ENCODE results near the gene MYO15A. TPM values are rescaled to one million over a fixed set of nuclear protein-coding genes. Genes with fewer than 3 reads are reported as not detected.

MYO15A gene
- polyA plus RNA-seq, 1 donor = 3.9 TPM

GRCh38 chr17:18132711-18133110 lies 24.2 kb downstream of the MYO15A start:
- DNase-seq = no peak

GRCh38 chr17:18136357-18136756 lies 27.8 kb downstream of the MYO15A start:
- DNase-seq = no peak

DNA sequence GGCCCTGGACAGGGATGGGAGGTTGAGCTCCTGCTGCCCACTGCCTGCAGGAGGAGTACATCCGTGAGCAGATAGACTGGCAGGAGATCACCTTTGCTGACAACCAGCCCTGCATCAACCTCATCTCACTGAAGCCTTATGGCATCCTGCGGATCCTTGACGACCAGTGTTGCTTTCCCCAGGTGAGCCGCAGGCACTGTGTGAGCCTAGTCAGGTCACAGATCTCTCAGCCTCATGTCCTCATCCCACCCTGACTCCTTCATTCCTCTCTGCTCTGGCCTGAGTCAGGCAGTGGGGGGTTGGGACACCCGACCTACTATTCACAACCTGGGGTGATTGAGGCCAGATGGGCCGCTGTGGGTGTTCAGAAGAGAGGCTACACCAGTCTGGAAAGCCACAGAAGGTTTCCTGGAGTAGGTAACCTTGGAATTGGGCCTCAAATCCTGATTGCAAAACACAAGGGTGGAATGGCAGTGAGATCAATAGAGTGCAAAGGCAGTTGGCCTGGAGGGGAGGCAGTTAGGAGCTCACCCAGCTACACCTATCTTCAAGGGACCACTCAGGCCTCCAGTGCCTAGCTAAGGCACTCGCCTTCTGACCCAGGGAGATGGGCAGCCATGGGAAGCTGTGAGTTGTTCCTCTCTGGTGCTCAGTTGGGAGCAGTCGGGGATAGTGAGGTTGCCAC lies 29.7 kb downstream of the MYO15A start:
- DNase-seq = no peak

DNA sequence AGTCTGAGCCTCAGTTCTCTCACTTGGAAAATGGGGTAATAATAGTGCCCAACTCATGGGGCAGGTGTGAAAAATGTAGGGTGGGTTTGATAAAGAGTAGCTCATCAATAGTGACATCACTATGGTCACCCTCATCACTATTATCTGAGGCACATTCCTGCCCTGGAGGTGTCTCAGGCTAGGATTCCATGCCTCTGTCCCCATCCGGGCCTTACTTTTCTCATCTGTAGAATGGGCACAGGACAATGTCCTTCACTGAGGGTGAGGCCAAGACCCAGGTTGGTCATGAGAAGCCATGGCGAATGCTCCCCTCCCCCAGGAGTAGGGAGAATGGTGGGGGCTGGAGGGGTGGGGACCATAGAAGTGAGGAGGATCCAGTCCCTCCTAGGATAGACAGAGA lies 30.5 kb downstream of the MYO15A start:
- no peak for DNase-seq

- DNase-seq = no peak
Observed at GRCh38 chr17:18139498-18139897, 30.9 kb downstream of the MYO15A start.

DNA sequence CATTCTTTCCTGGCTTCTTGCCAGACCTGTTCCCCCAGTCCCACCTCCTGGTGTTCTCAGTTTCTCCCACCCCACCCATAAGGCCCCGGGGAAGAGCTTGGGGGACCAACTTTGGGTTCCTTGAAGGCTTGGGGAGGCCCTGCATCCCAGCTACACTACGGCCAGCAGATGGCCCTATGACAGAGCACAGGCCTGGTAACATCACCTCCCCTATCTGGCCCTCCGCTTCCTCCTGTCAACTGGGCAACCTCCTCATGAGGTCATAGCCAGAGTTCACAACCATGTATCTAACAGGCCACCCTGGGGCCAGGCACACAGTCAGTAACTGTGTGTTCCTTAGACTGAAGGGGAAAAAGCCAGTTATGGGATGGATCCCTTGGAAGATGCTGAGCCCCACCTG lies 31.4 kb downstream of the MYO15A start:
- DNase-seq = no peak

DNA sequence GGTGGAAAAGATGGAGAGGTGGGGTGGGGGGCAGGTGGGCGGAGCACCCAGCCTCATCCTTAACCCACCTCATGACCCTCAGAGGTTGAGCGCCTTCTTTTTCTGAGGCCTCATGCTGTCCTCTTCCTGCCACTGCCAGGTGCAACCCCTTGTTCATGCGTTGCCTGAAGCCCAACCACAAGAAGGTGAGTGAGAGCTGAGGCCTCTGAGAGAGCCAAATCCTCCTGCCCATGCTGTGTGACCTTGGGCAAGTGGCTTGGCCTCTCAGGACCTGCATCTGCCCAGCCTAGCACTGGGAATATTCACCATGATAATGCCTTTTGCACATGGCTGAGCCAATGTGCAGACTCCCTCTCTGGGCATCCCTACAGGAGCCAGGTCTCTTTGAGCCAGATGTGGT lies 32.1 kb downstream of the MYO15A start:
- no peak for DNase-seq

DNA sequence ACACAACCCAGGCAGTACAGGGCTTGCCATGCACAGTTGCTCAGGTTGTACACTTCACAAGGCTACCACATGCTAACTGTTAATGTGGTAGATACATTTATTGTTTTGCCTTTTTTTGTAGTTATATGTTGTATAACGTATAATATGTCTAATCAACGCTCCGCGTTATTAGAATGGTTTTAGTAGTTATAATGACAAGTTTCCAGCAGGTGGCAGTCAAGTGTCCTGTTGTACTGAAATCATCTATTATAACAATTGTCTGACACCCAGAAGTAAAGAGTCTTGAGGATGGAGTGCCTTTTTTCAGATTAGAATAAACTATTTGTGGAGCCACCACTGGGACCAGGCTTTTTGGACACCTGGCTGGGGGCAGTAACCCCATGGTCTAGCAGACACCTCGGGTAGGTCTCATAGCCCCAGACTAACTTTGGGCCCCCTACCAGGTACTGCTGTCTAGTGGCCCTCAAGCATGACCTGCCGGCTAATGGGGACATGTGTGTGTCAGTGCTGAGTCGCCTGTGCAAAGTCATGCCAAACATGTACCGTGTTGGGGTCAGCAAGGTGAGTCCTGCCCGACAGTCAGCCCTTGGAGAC lies 32.8 kb downstream of the MYO15A start:
- DNase-seq = peak; percentile 50

- no peak for DNase-seq
Observed at GRCh38 chr17:18142417-18142816, 33.9 kb downstream of the MYO15A start.

DNA sequence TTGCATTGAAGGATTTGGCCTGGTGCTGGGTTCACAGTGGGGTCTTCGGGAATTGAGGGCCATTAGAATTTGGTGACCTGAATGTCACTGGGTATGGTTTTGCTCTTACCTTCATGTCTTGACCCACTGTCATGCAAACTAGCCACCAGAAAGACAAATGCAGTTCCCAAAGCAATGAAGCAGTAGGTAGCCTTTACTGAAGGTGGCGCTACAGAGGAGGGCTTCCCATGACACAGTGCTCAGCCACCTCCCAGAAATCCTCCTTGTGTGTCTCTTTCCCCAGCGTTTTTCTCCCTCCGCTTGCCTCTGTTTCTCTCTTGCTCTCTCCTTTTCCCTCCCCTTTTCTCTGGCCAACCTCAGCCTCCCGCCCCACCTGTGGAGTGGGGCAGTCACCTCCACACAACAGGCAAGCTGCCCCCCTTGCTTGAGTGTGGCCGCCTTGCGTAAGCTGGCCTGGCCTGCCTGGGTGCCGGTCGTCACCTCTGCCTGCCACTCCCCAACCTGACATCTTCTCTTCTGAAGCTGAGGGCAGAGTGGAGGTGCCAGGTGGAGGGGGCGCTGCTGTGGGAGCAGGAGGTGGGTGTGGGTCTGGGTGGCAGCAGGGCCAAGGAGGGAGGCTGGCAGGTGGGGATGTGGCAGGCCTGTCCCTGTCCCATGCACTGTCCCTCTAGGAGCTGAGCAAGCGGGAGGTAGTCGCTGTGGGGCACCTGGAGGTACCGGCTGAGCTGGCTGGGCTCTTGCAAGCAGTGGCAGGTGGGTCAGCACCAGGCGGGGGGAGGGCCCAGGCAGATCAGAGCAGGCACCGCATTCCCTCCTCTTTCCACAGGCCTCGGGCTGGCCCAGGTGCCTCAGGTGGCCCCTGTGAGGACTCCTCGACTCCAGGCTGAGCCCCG lies 34.7 kb downstream of the MYO15A start:
- DNase-seq = no peak

GRCh38 chr17:18144261-18144660 lies 35.7 kb downstream of the MYO15A start:
- no peak for DNase-seq

GRCh38 chr17:18144855-18145254 lies 36.3 kb downstream of the MYO15A start:
- no peak for DNase-seq

- DNase-seq = no peak
Observed at GRCh38 chr17:18145811-18146210, 37.3 kb downstream of the MYO15A start.

DNA sequence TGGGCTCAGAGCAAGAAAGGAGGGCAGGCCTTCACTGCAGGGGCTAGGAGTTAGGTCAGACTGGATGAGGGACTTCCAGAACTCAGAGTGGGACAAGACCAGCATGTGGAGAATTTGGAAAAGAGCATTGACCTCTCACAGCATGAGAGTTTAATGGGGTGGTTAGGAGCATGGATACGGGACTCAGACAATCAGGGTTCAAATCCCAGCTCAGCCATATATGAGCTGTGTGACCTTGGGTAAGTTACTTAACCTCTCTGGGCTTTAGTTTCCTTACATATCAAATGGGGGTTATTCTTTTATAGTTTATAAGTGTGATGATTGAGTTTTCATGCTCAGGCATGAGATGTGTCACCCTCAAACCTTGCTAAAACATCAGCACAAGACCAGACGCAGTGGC lies 37.7 kb downstream of the MYO15A start:
- DNase-seq = no peak

DNA sequence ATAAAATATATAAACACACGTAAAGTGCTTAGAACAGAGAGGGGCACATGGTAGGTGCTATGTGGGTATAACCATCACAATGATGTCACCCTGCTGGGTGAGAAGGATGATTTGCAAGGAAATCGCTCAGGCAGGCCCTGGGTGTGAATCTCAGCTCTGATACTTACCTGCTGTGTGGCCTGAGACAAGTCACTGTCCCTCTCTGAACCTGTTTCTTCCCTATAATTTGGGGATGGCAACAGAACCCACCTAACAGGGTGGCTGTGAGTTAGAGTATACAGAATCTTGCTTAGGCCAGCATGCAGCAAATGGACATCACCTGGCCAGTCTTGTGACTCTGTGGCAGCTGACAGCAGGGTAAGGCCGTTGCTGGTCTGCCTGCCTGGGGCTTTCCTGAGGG lies 38.4 kb downstream of the MYO15A start:
- DNase-seq = no peak

- no peak for DNase-seq
Observed at GRCh38 chr17:18148586-18148985, 40.0 kb downstream of the MYO15A start.

DNA sequence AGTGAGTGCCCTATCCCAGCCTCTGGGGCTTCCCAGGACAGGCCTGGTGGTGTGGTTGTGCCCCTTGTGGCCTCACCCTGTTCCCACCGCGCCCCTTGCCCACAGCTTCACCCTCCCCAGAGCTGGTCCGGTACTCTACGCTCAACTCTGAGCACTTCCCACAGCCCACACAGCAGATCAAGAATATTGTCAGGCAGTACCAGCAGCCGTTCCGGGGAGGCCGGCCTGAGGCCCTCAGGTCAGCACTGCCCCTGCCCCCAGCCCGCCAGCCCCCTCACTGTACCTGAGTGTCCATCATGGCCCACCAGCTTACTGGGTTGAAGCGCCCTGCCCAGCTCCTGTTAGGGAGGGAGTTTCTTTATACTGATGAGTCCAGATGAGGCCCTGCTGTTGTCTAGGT lies 42.7 kb downstream of the MYO15A start:
- DNase-seq = no peak

GRCh38 chr17:18155179-18155578 lies 46.6 kb downstream of the MYO15A start:
- DNase-seq = no peak

GRCh38 chr17:18156171-18156975 lies 47.8 kb downstream of the MYO15A start:
- DNase-seq = no peak

DNA sequence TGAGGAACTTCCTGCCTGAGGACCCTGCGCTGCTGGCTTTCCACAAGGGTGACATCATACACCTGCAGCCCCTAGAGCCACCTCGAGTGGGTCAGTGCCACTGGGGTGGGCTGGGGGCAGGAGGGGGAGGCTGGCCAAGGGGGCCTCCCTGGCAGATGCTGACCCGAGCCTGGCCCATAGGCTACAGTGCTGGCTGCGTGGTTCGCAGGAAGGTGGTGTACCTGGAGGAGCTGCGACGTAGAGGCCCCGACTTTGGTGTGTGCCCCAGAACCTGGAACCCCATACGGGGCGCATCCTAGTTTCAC lies 48.4 kb downstream of the MYO15A start:
- DNase-seq = no peak

- DNase-seq = no peak
Observed at GRCh38 chr17:18157354-18157985, 48.9 kb downstream of the MYO15A start.

- DNase-seq = peak; percentile 80
Observed at GRCh38 chr17:18158022-18158600, 49.6 kb downstream of the MYO15A start.

Measured in left kidney (tissue), 2 donors.